NCI-H146 treated with DMSO at 0.1 percent for 48 hours (cell line): ENCODE results near the gene SIRT7.

ENCODE experiments used
- DNase-seq: peaks from one replicate; lab custom pipeline; 2025; ENCODE audit not compliant: unreplicated experiment; lab: John Stamatoyannopoulos, UW

Gene SIRT7

GRCh38 chr17:81890447-81891302, 27.3 kb downstream of the SIRT7 start:
- DNase-seq = no peak

DNA sequence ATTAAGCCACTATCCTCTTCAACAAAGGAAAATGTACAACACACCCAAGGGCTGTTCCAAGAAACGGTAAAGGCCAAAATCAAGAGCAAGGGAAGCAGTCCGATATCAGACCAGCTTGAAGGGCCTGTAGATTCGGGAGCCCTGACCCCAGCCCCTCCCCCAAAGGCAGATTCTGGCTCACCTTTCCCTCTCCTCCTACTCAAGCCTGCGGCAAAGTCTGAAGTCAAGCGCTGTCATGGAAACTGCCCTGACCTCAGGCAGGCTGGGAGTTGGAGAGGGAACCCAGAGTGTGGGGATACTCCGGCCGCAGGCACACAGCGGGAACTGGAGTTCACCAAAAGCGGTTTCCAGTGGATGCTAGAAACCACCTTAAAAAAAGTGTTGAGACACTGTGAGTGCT, 28.4 kb downstream of the SIRT7 start:
- no peak for DNase-seq

DNA sequence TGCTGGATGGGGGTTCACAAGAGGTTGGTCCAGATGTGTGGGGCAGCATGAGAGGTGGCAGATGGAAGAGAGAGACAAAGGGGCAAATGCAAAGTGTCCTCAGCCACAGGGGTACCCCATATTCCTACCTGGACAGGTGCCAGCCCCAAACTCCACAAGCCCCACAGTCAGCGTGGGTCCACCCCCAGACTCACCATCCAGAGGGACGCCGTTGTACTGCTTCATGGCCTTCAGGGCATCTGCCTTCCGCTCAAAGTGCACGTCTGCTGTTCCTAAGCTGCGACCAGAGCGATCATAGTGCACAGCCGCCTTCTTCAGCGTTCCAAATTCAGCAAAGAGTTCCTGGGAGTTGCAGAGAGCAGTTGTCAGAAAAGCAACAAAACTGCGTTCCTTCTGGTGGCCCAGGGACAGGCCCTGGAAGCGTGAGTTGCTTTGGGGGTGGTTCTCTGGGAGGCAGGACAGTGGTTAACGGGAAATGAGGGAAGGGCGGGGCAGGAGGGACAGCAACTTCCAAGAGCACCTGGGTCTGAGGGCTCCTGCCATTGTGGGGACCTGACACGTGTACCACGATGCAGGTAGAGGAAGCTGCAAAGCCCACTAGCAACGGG, 28.9 kb downstream of the SIRT7 start:
- DNase-seq = no peak

DNA sequence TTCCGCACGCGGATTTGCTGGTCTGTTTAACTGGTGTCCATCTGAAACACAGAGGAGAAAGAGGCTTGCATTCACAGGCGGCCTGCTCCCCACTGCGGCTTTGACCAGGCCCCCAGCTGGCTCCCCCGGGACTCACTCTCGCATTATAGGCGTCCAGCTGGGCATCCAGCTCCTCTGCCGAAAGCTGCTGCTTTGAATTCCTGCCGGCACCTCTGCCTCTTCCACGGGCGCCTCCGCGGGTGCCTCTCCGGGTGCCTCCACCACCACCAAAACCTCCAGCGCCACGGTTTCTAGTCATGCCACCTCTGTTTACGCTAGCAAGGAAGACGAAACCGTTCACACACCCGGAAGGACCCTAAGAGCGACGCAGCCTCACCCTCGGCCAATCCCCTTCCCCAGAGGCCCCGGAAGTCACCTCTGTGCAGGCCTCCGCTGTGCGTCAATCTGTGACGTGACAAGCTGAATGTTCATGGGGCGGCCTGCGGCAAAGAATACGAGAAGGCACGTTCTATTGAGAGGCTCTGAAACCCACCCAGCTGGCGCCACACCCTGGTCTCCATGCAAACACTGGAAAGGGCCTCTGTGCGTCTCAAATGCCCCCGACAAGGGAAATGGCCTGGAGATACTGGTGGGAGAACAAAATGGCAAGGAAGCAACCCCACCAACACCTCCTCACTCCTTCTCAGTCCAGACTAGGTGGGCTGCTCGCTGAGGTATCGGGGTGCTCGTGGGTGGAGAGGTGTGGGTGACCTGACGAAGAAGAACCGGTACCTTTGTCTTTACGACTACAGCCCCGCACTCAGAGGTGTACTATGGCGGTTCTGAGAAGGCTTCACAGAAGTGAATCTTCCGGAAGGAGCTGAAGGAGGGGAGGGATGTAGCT, 29.6 kb downstream of the SIRT7 start:
- no peak for DNase-seq

DNA sequence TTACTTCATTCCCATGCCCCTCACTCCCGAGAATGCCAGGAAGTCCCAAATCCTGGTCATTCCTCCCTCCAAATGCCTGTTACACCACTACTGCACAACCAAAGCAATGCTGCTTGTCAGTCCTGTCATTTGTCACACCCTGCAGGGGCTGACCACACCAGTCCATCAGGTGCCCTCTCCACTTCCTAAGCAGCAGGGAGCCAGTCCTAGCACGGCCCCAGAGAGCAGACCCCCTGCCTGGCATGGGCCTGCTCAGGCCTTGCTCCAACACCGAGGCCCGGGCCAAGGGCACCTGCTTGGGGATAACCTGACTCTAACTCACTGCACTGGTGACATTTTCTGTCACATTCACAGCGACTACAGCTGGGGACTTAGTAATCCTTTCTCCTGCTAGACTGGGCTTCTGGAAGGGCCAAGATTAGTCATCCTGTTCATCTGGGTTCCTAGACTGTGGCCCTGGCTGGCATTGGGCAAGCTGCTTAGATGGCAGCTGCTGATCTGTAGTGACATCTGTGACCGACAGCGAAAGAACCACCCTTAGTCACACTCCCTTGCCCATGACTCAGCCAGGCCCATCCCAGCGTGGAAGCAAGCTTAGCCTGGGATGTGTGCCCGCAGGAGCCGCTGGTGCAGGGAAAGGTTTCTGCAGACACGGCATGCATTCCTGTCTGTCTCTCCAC, 32.0 kb downstream of the SIRT7 start:
- DNase-seq = no peak

GRCh38 chr17:81885454-81885853, 32.5 kb downstream of the SIRT7 start:
- no peak for DNase-seq

- DNase-seq = no peak
Measured at GRCh38 chr17:81884968-81885367, 33.0 kb downstream of the SIRT7 start.

DNA sequence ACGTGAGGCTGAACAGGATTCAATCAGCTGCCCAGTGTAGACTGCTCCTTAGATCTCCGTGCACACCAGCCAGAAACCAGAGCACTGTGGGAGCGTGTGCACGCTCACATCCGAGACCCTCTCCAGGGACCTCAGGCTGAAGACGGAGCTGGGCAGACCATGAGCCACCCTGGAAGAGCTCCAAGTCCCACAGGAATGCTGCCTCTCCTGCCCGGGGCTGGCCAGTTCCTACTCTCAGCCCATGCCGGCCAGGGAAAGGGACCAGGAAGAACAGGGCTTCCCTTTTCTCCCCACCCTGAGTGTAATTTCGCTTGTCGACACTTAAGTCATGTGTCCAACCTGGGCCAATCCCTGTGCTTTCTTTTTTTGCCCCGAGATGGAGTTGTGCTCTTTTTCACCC, 33.5 kb downstream of the SIRT7 start:
- DNase-seq = no peak

- no peak for DNase-seq
Measured at GRCh38 chr17:81879121-81879520, 38.9 kb downstream of the SIRT7 start.

DNA sequence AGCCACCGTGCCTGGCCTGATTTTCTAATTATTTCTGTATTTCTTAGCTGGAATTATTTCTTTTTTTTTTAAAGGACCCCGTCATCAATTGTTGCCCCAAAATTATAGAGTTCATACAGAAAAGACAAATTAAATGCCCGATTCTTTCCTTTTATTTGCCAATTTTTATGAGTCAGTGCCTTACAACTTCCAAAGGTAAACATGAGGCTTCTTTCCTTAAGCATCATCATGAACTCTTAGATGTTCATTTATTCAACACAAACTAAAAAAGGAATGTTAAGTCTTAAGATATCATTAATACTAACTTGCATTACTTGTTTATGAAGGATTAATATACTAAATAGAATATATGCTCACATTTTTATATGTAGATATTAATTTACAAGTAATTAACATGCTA, 39.7 kb downstream of the SIRT7 start:
- no peak for DNase-seq

DNA sequence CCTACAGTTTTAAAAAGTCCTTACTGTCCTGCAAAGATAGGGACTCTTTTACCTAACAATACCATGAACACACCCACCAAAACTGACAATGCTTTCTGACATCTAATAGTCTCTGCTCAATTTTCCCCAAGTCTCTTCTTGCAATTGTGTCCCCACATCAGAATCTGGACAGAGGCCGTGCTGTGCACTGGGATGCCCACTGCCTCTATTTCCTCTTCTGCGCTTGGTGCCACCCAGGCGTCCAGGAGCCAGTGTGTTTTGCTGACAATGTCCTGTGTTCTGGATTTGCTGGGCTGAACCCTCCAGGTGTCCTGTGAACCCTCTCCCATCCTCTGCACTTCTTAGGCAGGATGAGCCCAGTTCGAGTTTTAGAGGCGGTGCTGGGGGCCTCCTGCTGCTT, 40.4 kb downstream of the SIRT7 start:
- no peak for DNase-seq

GRCh38 chr17:81871387-81872230, 46.4 kb downstream of the SIRT7 start:
- DNase-seq = peak; percentile 63

DNA sequence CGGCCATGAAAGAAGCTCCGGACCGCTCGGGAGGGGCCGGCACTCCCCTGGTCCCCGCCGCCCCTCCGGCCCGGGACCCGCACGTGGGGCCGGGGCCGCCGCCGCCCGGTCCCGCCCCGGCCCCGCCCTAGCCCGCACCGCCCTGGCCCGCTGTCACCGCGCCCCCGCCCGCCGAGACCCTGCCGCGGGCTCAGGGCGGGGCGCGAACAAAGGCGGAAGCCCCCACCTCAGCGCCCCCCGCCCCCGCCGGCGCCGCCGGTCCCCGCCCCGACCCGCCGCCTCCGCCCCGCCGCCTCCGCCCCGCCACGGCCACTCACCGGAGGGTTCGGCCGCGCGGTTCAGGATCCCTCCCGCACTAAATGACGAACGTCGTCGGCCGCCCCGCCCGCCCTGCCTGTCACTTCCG, 47.0 kb downstream of the SIRT7 start, which contains the start of gene ARHGDIA:
Gene ARHGDIA, minus strand, starts transcription at position 357 of the 406 bp plus-strand sequence. CDS start 1,407 bp downstream, outside the sequence.
- DNase-seq = no peak

GRCh38 chr17:81870131-81870980, 47.6 kb downstream of the SIRT7 start:
- no peak for DNase-seq

DNA sequence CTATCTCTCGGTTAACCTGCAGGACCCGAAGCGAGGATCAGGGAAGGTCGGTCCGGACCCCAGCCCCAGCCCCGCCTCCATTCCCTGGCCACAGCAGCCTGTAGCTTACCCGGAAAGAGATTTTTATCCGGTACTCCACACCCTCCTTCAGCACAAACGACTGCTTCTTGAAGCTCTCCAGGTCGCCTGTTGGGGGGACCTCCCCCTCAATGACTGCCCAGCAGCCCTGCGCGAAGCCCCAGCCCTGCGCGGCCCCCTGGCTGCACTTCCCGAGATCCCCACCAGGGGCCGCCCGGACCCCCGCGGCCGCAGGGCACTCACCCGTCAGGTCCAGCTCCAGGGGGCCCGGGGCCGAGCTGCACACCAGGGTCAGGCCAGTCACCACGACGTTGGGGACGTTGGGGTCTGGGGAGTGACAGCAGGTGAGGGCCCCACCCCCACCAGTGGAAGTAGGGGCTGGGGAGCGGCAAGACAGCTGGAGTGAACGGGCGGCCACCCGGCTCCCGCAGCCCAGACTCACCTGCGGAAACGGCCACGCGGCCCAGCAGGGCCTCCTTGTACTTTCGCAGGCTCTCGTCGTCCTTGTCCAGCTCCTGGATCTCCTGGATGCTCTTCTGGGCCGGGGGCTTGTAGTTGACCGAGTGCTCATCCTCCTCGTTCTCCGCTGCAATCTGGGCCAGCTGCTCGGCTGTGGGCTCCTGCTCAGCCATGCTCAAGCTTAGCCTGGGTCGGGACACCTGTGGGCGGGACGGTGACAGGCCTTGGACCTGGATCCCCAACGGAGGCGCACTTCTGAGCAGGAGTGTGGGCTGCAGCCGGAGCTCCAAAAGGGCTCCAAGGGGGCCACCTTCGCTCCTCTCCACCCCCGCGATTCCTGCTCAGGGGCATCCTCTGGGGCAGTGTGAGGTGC, 48.5 kb downstream of the SIRT7 start:
- DNase-seq = no peak

DNA sequence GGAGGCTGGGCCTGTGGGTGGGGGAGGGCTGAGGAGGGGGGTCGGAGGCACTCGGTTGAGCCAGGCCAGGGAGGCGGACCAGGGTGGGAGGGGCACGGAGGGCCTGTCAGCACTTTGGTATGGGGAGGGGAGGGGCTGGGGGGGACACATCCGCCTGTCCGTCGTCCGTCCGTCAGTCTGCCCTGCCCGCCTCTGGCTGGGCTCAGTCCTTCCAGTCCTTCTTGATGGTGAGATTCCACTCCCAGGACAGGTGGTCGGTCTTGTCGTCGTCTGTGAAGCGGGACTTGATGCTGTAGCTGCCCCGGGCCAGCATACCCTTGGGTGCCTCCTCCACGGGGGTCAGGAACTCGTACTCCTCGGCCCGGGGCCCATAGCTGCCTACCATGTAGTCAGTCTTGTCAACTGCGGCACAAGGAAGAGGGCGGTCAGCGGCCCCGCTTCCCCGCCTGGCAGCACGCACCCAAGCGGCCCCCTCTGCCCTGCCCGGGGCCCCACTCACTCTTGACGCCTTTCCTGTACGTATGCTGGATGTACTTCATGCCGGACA, 49.2 kb downstream of the SIRT7 start:
- DNase-seq = no peak

DNA sequence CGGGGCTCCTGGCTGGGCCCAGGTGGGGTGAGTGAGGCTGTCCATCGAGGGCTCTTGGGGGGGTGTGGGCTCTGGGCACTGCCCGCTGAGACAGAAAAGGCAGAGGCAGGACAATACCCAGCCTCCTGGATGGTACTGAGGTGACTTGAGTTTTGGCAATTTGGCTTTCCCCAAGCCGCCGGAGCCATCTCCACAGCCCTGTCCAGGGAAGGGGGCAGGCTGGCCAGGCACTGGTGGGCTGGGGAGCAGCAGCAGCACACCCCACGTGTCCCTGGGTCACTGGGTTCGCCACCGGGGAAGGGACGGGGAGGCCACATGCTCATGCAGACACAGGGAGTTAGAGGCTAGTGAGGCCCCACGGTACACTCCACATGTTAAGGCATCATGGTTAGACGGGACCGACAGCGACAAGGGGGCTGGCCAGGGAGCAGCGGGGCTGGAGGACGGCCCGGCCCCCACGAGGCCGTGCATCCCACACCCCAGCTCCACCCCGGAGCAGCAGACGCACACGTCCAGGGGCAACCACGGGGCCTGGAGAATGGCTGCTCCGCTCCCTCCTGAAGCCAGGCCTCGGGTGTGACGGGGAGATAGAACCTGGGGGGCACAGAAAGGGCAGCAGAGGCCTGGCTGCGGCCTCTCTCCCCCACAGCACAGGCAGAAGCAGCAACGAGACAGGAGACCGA, 49.8 kb downstream of the SIRT7 start:
- DNase-seq = no peak
